HG03457 (cell line): Measurements from ENCODE around the gene CLEC4M.
"Not testable (repeated sequence)": the region's sequence is repeated elsewhere in the genome, so short reads cannot be mapped to it uniquely, and the experiment has no call there.

Experiments used
- ATAC-seq: cut with Tn5 transposase; IDR thresholded peaks from one replicate; pipeline ENCODE4 v1.9.1; 2021; ENCODE audit warnings: moderate number of reproducible peaks; ENCODE audit not compliant: unreplicated experiment

The CLEC4M gene

GRCh38 chr19:7772752-7773291, 9.8 kb downstream of the CLEC4M start:
- ATAC-seq = no peak

DNA sequence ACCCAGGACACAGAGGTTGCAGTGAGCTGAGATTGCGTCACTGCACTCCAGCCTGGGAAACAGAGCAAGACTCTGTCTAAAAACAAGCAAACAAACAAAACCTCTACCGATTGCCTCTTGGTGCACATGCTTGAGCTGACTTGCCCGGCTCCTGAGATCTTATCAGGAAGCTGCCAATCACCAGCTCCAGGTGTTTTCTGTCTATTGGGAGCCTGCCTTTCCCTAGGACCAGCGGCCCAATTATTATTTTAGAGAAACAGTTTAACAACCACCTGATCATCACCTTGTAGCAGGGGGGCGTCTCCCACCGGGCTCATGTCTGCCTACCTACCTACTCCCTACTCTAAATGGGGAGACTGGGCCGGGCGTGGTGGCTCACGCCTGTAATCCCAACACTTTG, 10.8 kb downstream of the CLEC4M start:
- no peak for ATAC-seq

GRCh38 chr19:7775761-7776160, 12.7 kb downstream of the CLEC4M start:
- no peak for ATAC-seq

GRCh38 chr19:7778081-7778480, 15.0 kb downstream of the CLEC4M start:
- ATAC-seq = no peak

DNA sequence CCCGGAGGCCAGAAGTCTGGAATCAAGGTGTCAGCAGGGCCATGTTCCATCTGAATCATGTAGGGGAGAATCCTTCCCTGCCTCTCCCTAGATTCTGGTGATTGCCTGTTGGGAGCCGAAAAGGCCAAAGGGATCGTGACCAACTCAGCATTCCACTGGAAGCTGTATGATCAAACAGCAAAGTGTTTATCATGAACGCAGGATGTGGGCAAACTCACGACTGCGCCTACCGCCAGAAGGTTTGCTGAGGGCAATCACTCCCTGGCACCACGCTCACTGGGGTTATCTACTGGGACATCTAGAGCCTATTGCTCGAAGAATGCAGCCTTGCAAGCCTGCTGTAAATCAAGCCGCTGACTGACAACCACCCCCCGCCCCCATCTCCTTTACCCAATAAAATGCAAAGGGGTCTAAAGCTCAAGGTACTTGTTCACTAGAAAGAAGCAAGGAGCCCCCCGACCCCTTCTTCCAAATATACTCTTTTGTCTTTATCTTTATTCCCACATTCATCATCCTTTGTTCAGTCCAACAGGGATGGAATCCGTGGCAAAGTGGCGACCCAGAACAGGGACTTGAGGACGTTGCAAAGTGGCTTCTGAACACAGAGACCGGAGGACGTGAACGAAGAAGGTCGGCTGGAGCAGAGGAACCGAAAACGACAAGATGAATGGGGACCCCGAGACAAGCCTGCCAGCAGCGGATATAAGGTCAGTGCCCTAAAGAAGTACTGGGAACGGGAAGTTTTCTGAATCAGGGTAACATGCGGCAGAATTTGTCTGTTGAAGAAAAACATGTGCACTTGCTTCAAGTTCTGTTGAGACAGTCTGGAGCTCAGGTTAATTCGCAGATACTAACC, 16.8 kb downstream of the CLEC4M start:
- no peak for ATAC-seq

- ATAC-seq = no peak
Measured at GRCh38 chr19:7781157-7781556, 18.1 kb downstream of the CLEC4M start.

DNA sequence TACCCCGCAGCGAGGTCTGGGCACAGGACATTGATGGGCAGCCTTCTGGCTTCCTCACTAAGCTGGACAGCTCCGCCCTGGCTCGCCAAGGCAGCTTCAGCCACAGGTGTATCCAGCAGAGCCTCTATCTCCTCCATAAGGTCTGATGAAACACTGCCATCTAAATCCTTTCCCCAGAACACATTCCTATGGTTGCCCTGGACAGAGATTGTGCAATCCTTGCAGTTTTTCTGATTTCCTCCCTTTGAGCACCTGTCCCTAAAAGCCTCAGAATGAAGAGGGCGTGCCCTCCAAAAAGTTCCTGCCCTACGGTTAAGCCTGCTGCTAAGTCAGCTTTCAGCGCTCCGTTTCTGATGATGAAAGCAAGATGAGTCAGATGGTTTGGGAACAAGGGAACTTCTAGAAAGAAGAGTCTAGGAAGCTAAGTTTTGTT, 21.0 kb downstream of the CLEC4M start:
- ATAC-seq = no peak

- ATAC-seq = no peak
Measured at GRCh38 chr19:7784856-7785255, 21.8 kb downstream of the CLEC4M start.

GRCh38 chr19:7787141-7787540, 24.1 kb downstream of the CLEC4M start:
- ATAC-seq = no peak

GRCh38 chr19:7787602-7788177, 24.6 kb downstream of the CLEC4M start:
- no peak for ATAC-seq

DNA sequence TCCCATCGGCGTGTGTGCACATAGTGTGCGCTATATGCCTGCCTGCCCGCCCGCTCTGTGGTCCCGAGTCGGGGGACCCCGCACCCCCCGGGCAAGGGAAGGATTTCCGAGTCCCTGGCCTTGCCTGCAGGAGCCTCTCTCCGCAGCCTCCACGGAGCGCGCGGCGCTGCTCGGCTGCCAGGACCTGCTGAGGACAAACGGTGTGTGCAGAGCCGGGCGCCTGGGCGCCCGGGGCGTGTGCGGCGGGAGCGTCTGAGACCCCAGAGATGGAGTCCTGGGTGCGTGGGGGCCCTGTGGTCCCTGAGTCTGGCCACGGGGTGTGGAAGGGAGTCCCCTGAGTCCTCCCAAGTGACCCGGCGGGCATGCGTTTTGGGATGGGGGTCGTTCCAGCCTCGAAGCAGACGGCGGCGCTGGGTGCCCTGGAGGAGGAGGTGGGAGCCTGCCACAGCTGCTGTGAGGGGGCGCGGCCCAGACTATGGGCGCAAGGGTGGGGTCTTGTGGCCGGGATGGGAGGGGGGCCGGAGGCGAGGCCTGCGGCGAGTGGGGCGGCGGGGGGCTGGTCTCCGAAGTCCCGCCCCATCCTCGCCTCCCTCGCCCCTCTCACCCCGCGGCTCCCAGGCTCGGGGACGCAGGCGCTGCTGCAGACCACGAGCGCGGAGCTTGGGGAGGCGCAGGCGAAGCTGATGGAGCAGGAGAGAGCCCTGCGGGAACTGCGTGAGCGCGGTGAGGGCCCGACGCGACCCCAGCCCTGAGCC, 25.3 kb downstream of the CLEC4M start:
- ATAC-seq = no peak

DNA sequence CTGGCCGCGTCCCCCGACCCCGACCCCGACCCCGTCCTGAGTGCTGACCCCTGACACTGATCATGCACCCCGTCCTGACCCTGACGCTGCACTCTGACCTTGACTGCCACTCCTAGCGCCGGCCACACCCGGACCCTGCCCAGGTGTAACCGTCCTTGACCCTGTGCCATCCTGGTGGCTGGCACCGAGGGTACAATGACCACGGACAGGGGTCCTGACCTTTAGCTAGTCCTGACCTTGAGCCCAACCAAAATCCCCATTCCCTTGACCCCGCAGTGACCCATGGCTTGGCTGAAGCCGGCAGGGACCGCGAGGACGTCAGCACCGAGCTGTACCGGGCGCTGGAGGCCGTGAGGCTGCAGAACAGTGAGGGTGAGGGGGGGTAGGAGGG, 25.9 kb downstream of the CLEC4M start:
- no peak for ATAC-seq

DNA sequence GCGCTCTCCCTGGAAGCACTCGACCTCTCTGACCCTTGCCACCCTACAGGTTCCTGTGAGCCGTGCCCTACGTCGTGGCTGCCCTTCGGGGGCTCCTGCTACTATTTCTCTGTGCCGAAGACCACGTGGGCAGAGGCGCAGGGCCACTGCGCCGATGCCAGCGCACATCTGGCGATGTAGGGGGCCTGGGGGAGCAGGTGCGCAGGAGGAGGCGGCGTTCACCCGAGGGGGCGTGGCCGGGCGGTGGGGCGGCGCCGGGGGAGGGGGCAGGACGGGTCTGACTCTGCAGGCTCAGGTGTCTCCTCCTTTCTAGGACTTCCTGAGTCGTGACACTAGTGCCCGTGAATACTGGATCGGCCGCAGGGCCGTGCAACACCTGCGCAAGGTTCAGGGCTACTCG, 26.4 kb downstream of the CLEC4M start:
- ATAC-seq = no peak

GRCh38 chr19:7790416-7790815, 27.4 kb downstream of the CLEC4M start:
- no peak for ATAC-seq

DNA sequence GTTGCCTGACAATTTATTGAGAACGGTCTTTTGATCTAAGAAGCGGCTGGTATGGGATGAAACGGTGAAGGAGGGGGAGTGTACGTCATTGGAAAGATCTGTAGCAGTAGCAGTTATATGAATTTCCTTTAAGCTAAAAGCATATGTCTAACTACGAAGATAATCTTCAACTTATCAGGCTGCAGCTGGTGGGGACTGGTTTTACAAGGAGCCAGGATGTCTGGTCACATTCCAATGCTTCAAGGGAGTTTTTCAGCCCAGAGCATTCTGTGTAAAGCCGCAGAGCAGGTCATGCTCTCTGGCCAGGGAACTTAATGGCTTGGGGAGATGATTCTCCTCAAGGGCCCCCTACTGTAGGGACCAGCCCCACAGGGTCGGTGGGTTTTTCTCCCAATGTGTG, 29.2 kb downstream of the CLEC4M start:
- no peak for ATAC-seq

GRCh38 chr19:7792701-7793100, 29.7 kb downstream of the CLEC4M start:
- ATAC-seq = not testable (repeated sequence)

- ATAC-seq = no peak
Measured at GRCh38 chr19:7793493-7793892, 30.4 kb downstream of the CLEC4M start.

- no peak for ATAC-seq
Measured at GRCh38 chr19:7795555-7796161, 32.6 kb downstream of the CLEC4M start.

DNA sequence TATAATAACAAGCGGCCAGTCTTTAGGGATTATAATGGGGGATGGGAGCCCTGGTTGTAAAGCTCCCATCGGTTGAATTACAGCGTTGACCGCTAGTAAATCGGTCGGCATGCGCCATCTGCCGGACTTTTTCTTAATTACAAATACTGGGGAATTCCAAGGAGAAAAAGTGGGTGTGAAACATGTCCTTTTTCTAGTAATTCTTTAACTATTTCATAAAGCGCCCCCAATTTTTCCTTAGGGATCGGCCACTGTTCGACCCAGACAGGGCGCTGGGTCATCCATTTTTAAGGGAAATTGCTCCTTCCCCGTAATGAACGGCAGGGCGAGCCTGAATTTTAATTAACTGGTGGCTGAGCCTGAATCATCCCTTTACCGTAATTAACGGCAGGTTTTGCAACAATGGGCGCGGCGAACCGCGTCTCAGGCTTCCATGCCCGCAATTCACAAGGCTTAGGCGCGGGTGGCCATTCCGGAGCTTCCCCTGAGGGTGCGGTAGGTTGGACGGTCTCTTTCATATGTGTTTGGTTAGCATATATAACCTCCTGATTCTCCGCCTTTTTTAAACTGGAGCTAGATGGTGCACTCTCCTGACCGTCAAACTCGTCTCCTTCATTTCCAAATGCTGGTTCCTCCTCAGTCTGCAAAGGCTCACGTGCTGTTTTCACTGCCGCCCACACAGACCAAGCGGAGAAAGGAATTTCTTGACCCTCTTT, 36.8 kb downstream of the CLEC4M start:
- no peak for ATAC-seq

- ATAC-seq = no peak
Measured at GRCh38 chr19:7801020-7801570, 38.1 kb downstream of the CLEC4M start.
